Motor neuron (in vitro differentiated cells): ENCODE results near the gene EXOC2. TPM values are rescaled to one million over a fixed set of nuclear protein-coding genes. Genes with fewer than 3 reads are reported as not detected.

Source experiments
- ATAC-seq, 8 experiments: fragments of 200-7000 bp; cut with Tn5 transposase; replicated peaks in 6 of 8; 2 replicates each; pipeline ENCODE4 v1.8.0; 2021; ENCODE audit warnings: mild to moderate bottlenecking in 8 of 8, moderate library complexity in 8 of 8
- H3K27ac ChIP-seq, 2 donors: fragments of 250-450 bp; sonication (Bioruptor Pico); 2 replicates each; pipeline ENCODE4 v1.9.0; 2021; ENCODE audit warnings: antibody characterized with exemption in 2 of 2, mild to moderate bottlenecking in 2 of 2, moderate library complexity in 1 of 2
- H3K4me1 ChIP-seq, 2 donors: fragments of 250-450 bp; sonication (Bioruptor Pico); replicated peaks in 1 of 2; 2 replicates each; pipeline ENCODE4 v1.6.1; 2021; ENCODE audit warnings: antibody characterized with exemption in 2 of 2, mild to moderate bottlenecking in 2 of 2, moderate library complexity in 1 of 2
- H3K4me3 ChIP-seq, 5 donors: fragments of 250-450 bp; sonication (Bioruptor Pico); 2 replicates each; pipeline ENCODE4 v1.9.0; 2021; ENCODE audit warnings: antibody characterized with exemption in 5 of 5, mild to moderate bottlenecking in 5 of 5, moderate library complexity in 4 of 5
- WGBS, 10 experiments: fragments of 450-650 bp; shearing (Covaris generic); methylation state at CpG; one replicate each; pipeline ENCODE4 v1.0.0; 2022; 5-methylcytosine and 5-hydroxymethylcytosine counted together
- in situ Hi-C, 9 experiments: fragments of 400-800 bp; cut with MboI; loops; one replicate each; pipeline ENCODE4 v1.15.0; 2021; ENCODE audit warnings: low sequenced_read_pairs in 9 of 9, low pct_unique_long_range_greater_than_20kb in 2 of 9; ENCODE audit not compliant: unreplicated experiment in 9 of 9
- total RNA-seq, 8 experiments: library from RNA; unstranded; fragments of 300-600 nt; gene quantifications; 2 replicates each; pipeline versions ENCODE4 v1.2.3 to v1.2.4, GENCODE V29; 2022

The EXOC2 gene
- total RNA-seq, 8 experiments from 2014 or later: 18.0 to 40.8 (median 20.9) TPM

DNA sequence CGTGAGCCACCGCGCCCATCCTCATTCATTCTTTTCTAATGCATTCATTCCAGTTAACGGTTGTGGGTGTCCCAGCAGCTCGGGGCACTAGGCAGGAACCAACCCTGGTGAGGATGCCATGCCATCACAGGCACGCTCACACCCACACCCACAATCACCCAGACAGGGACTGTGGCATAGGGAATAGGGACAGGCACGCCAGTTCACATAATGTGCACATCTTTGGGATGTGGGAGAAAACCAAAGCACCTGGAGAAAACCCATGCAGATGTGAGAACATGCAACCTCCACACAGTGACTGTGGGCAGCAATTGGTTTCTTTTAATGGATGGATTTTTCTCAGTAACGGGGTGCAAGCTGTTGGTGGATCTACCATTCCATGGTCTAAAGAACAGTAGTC is 237.1 kb downstream of the EXOC2 start:
- no peak for ATAC-seq
- in situ Hi-C loops: no loop called here
- no peak overlapping the region for H3K4me3 ChIP-seq
- no peaks in the 10 kb centered on the region for H3K4me1 ChIP-seq
- H3K27ac ChIP-seq: no peak overlapping the region
- 70 to 100% (median 96%) methylated on average over 1 to 2 of the region's 8 CpGs; no CpG with 5 or more reads in 6 of the 10 experiments for WGBS, 10 experiments

- no peak overlapping the region for H3K27ac ChIP-seq
- WGBS, 10 experiments: 53 to 100% (median 91%) methylated on average over 3 to 11 of the region's 11 CpGs
- in situ Hi-C loops: no loop called here
- no peaks in the 10 kb centered on the region for H3K4me1 ChIP-seq
- no peak for ATAC-seq
- H3K4me3 ChIP-seq: no peak overlapping the region
Measured at GRCh38 chr6:455006-455585, 237.8 kb downstream of the EXOC2 start.

DNA sequence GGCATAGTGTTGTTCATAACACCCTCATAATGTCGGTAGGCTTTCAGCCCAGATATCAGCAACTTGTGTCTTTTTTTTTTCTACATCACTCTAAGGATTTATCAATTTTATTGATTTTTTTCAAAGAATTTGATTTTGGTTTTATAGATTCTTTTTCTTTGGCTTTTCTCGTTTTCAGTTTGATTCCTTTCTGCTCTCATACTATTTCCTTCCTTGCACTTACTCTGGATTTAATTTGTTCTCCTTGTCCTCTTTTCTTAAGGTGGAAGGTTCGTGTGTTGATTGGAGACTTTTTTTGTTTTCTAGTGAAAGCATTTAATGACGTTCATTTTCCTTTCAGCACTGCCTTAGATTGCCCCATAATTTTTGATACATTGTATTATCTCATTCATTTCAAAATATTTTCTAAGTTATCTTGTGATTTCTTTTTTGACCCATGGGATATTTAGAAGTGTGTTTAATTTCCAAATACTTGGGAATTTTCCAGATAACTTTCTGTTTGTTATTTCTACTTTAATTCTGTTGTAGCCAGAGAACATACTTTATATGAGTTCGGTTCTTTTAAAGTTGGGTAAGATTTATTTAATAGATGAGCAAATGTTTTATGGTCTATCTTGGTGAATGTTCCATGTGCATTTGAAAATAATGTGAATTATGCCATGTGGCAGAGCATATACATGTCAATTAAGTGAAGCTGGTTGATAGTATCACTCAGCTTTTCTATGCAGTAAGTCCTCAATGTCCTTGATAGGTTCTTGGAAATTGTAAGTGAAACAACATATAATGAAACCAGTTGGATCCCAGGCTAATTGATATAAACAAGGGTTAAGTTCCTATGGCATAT is 238.6 kb downstream of the EXOC2 start:
- Histone ChIP-seq H3K27ac (no peak overlapping the region), H3K4me1 (no peaks in the 10 kb centered on the region), H3K4me3 (no peak overlapping the region)
- WGBS, 10 experiments: 10 to 82% (median 66%) methylated on average over 4 to 5 of the region's 5 CpGs
- in situ Hi-C loops: no loop called here
- no peak for ATAC-seq

GRCh38 chr6:453152-453551 is 239.8 kb downstream of the EXOC2 start:
- in situ Hi-C loops: no loop called here
- H3K27ac ChIP-seq: no peak overlapping the region
- 5 to 83% (median 9%) methylated on average over 1 to 13 of the region's 13 CpGs; no CpG with 5 or more reads in 5 of the 10 experiments for WGBS, 10 experiments
- no peaks in the 10 kb centered on the region for H3K4me1 ChIP-seq
- H3K4me3 ChIP-seq: no peak overlapping the region
- peak in 1 of 8 experiments; percentile 46 for ATAC-seq

DNA sequence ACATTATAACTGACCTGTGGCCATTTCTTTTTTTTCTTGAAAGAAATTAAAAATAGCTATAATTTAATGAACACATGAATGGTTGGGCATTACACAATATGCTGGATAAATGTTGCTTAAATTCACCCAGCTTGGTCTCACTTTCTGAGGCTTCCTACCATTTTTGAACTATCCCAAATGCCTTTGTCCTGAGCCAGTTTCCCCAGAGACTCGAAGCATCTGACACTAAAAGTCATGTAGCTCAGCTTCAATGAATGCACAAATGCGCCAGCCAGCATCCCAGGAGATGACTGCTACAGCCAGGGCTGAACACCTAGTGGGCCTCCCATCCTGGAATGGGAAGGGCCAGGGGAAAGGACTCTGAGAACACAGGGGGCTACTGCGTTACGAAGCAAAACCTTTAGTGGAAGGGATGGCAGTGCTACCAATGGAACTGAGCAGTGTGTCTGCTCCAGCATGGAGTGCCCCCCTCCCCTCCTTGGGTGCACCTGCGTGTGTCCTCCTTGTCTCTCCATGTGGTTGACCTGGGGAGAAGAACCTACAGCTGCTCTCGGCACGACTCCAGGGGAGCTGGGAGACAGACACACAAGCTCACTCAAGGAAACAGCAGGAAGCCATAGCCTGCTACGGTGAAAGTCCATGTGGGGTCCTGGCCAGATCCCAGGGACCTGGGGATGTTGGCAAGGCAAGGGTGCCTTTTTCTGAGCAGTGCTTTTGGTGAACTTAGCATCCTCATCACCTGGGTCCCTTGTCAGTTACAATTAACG is 240.5 kb downstream of the EXOC2 start:
- Histone ChIP-seq H3K4me3 (no peak overlapping the region), H3K27ac (no peak overlapping the region), H3K4me1 (no peaks in the 10 kb centered on the region)
- ATAC-seq: peak in 1 of 8 experiments; percentile 10
- WGBS, 10 experiments: 0 to 75% (median 13%) methylated on average over 1 to 5 of the region's 9 CpGs; no CpG with 5 or more reads in 3 of the 10 experiments
- in situ Hi-C loops: no loop called here

DNA sequence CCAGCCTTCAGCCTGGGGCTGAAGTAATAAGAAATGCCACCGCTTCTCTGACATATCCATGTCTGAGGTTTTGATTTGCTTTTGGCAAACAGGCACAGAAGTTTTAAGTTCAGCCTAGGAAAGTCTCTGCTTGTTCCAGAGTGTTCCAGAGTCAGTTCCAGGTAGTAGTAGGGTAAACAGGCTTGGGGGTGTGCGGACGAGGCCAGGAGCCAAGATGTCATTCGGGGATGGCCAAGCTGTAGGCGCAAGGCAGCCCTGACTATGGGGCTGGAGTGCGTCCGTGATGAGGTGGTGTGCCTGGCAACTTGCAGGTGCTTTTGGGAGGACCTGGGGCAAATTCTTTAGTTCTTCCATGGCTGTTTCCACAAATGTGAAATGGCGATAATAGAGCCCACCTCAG is 241.1 kb downstream of the EXOC2 start:
- WGBS, 10 experiments: 17 to 100% (median 90%) methylated on average over 1 to 6 of the region's 8 CpGs; no CpG with 5 or more reads in 1 of the 10 experiments
- ATAC-seq: no peak
- Histone ChIP-seq H3K4me1 (no peaks in the 10 kb centered on the region), H3K4me3 (no peak overlapping the region), H3K27ac (no peak overlapping the region)
- in situ Hi-C loops: no loop called here

DNA sequence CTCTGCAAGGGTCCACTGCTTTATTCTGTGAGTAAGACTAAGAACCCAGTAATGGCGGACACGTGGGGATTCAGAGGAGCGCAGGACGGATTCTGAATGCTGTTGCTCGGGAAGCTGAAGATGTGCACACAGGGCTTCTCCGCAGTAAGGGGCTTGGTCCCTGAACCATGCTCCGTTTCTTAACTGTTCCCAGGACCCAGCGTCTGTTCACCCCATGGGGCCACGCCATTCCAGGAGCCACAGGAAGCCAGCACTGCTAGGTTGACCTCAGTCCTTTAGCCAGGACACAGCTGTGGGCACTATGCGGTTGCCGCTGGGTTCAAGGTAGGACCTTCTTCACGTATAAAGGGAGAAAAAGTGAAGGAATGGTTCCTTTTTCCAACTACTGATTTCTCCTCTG is 241.6 kb downstream of the EXOC2 start:
- in situ Hi-C loops: no loop called here
- Histone ChIP-seq H3K4me3 (no peak overlapping the region), H3K4me1 (no peaks in the 10 kb centered on the region), H3K27ac (no peak overlapping the region)
- ATAC-seq: no peak
- 40 to 96% (median 83%) methylated on average over 1 to 6 of the region's 12 CpGs; no CpG with 5 or more reads in 2 of the 10 experiments for WGBS, 10 experiments

GRCh38 chr6:449486-450419 is 243.2 kb downstream of the EXOC2 start:
- no peak overlapping the region for H3K27ac ChIP-seq
- 18 to 100% (median 79%) methylated on average over 1 to 6 of the region's 62 CpGs; no CpG with 5 or more reads in 2 of the 10 experiments for WGBS, 10 experiments
- H3K4me3 ChIP-seq: no peak overlapping the region
- H3K4me1 ChIP-seq: no peaks in the 10 kb centered on the region
- in situ Hi-C loops: no loop called here
- ATAC-seq: no peak

- no peak for ATAC-seq
- Histone ChIP-seq H3K27ac (no peak overlapping the region), H3K4me3 (no peak overlapping the region), H3K4me1 (no peaks in the 10 kb centered on the region)
- in situ Hi-C loops: no loop called here
- WGBS, 10 experiments: 0 to 100% (median 85%) methylated on average over 1 to 5 of the region's 12 CpGs; no CpG with 5 or more reads in 6 of the 10 experiments
Measured at GRCh38 chr6:449057-449430, 243.9 kb downstream of the EXOC2 start.

GRCh38 chr6:448296-449056 is 244.5 kb downstream of the EXOC2 start:
- Histone ChIP-seq H3K27ac (no peak overlapping the region), H3K4me1 (no peaks in the 10 kb centered on the region), H3K4me3 (no peak overlapping the region)
- in situ Hi-C loops: no loop called here
- ATAC-seq: peak in 3 of 8 experiments; percentile 33 to 59 (median 45)
- 23 to 94% (median 79%) methylated on average over 1 to 10 of the region's 19 CpGs; no CpG with 5 or more reads in 1 of the 10 experiments for WGBS, 10 experiments

DNA sequence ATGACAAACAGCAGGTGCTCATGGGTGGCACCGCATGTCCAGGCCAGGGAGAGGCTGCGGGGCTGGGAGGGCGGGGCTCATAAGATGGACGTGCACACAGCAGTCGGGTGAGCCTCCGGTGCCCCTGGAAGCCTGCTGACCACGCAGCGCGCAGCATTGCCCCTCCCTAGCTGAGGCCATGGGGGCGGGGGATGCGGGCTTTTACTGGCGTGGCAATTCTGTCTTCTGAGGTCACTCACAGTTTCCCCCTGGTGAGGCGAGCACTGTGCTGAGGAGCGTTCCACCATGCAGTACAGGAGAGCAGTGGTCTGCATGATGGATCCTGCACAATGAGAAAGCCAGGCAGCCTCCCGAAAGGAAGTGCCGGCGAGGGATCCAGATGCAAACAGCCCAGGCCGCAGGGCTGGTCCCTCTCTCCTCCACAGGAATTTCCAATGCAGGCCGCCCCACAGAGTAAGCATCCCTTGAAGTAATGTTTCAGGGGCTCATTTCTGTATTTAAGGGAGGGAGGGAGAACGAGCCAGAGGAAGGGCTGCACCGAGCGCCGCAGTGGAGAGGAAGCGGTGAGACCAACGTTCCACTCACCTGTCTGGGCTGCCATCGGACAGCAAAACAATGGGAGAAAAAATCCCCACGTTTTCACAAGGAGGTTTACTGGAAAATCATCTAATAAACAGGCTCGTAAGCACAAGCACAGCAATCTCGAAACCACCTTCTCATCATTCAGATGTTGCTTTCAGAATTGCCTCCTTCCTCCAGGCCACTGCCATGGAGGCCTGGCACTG is 245.4 kb downstream of the EXOC2 start:
- no peak for ATAC-seq
- in situ Hi-C loops: no loop called here
- WGBS, 10 experiments: 53 to 100% (median 78%) methylated on average over 1 to 12 of the region's 29 CpGs; no CpG with 5 or more reads in 6 of the 10 experiments

More for the DNA sequence above, 245.4 kb downstream of the EXOC2 start:
- no peak overlapping the region for H3K4me3 ChIP-seq
- H3K27ac ChIP-seq: no peak overlapping the region
- H3K4me1 ChIP-seq: no peaks in the 10 kb centered on the region
